GM19035 (cell line): ENCODE results near the gene FARS2.

Experiments used
- ATAC-seq: cut with Tn5 transposase; IDR thresholded peaks from one replicate; pipeline ENCODE4 v1.9.1; 2021; ENCODE audit not compliant: unreplicated experiment

The FARS2 gene

GRCh38 chr6:5316951-5317350, 55.6 kb downstream of the FARS2 start:
- ATAC-seq, result no peak

GRCh38 chr6:5318617-5319272, 57.4 kb downstream of the FARS2 start:
- ATAC-seq, result no peak

GRCh38 chr6:5323979-5324378, 62.7 kb downstream of the FARS2 start:
- ATAC-seq, result no peak

DNA sequence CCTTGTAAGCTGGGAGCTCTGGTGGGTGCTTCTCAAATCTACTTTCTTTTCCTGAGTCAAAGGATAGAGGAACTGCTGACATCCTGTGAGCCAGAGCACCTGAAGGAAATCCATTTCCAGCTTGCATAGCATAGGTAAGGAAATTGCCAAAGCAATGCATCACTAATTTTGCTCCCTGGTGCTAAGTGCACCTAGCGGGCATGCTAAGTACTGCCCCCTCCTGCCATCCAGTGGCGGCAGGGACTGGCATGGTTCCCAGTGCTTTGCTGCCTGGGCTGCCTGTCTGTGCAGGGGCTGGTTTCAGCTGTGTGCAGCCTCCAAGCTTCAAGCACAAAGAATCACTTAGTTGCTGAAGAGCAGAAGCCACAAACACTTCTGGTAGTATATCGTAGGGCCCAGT, 63.9 kb downstream of the FARS2 start:
- ATAC-seq, result no peak

- ATAC-seq, result no peak
Observed at GRCh38 chr6:5326022-5326641, 64.8 kb downstream of the FARS2 start.

- ATAC-seq, result no peak
Observed at GRCh38 chr6:5328800-5329199, 67.5 kb downstream of the FARS2 start.

GRCh38 chr6:5331845-5332442, 70.6 kb downstream of the FARS2 start:
- ATAC-seq, result no peak

DNA sequence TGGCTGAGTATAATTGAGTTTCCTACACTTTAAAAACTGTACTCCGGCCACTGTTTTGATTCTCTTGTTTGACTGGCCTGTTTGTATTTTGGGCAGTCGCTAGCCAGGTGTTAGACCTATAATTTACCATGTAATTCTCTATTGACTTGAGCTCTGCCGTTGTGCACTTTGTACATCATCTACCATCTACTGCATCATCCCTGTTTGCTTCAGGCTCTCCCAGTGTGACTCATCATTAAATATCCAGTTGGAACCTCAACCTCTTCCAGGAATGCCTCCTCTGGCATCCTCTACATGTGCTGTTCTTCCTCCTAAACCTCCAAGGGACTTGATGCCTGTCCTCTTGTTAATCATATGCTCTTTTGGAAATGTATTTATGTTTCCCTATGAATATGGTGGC, 72.3 kb downstream of the FARS2 start:
- ATAC-seq, result no peak

GRCh38 chr6:5334341-5334740, 73.0 kb downstream of the FARS2 start:
- ATAC-seq, result no peak

DNA sequence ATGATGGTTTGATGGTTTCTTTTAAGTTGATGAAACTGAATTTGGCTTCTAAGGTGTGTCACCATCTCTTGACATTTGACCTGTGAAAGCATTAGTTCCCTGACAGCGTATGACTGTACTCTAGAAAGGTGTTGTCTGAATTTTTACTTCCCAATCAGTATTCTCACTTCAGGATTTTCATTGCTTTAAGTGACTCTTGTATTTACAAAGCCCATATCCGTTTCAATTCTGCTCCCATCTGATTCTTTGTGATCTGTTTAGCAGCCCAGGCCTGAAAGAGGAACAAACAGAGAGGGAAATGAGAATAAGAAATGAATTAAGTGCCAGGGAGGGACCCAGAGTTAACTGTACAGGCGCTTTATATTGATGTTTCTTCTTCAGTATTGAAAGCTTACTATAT, 73.7 kb downstream of the FARS2 start:
- ATAC-seq, result no peak

- no peak for ATAC-seq
Observed at GRCh38 chr6:5337573-5337972, 76.3 kb downstream of the FARS2 start.

GRCh38 chr6:5338177-5338960, 77.1 kb downstream of the FARS2 start:
- ATAC-seq, result no peak

DNA sequence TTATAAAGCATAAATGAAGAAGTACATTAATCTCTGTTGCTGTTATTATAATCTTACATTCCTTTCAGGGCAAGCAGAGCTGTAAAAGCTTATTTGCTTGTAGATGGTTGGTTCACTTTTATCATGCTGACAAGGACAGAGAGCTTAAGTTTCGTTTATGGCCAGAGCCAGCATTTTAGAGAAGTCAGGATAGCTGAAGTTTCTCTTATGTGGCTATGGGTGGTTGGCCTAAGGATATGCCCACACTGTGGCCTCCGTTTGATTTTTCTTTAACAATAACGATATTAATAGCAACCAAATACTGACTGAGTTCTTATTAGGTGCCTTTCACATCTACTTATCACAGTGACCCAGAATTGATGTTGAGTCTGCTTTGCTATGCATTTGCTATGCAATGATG, 78.5 kb downstream of the FARS2 start:
- no peak for ATAC-seq

DNA sequence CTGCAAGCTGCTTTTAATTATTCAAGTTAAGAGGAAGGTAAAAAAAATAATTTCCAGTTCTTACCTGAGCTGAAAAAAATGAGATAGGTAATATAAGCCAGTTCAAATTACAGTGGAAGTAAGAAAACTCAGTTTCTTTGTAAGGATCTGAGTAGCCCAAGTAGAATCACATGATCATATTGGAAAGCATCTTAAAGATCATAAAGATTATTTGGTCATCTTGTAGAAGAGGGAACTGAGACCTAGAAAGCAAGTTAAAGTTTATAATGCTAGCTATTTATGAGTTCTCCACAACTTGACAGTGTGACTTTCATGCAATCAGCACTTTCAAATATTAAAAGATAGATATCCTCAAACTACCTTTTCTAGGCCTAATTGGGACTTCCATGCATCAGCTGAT, 80.5 kb downstream of the FARS2 start:
- ATAC-seq, result no peak

DNA sequence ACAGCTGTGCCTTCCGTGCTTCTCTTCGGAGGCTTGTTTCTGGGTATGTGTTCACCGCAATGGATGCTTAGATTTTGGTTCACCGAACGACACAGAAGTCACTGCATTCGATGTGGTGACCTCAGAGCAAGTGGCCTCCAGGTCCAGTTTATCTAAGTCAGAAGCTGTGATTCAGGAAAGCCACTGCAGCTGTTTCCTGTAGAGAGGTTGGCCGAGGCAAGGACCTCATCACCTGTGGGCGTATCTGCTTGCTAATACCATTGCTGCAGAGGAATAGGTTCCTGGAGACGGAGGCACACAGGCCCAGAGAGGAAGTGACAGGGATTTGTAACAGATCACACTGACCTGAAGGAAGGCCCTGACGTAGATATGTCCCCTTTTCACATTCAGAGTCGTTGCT, 82.7 kb downstream of the FARS2 start:
- ATAC-seq, result no peak

DNA sequence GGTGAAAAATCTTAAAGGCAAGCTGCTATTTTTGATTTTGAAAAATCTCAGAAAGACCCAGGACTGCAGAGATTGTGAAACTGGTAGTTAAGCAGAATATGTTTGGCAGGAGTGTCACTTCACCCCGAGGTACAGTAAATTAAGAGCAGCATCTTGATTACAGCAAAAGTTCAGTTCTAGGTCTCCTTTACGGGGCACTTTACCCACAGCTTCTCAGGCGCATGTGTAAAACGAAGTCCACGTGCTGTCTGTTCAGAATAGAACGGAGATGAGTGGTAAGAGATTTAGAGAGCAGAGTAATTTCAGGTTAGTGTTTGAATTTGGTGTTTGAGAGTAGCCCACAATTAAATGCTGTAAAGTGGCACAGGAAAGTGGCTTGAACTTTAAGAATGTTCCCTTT, 84.0 kb downstream of the FARS2 start:
- ATAC-seq, result no peak

GRCh38 chr6:5351552-5352210, 90.4 kb downstream of the FARS2 start:
- no peak for ATAC-seq

- ATAC-seq, result no peak
Observed at GRCh38 chr6:5353971-5354370, 92.7 kb downstream of the FARS2 start.

GRCh38 chr6:5357486-5357885, 96.2 kb downstream of the FARS2 start:
- no peak for ATAC-seq

GRCh38 chr6:5359417-5359816, 98.1 kb downstream of the FARS2 start:
- no peak for ATAC-seq

- no peak for ATAC-seq
Observed at GRCh38 chr6:5361396-5361795, 100.1 kb downstream of the FARS2 start.
